Measurements from ENCODE around the gene NKIRAS1.

NKIRAS1 gene

GRCh38 chr3:23895181-23895580 lies 21.6 kb downstream of the NKIRAS1 start:
- DNase-seq, result no peak
- Histone ChIP-seq H3K9me3 (ENCODE audit: control insufficient read depth, low read length) (peaks cover 4% of the 10 kb centered on the region), H2BK12ac (ENCODE audit: low read length in 2 of 2) (no peak overlapping the region), H3K4ac (ENCODE audit: low read depth in 1 of 2, low read length in 2 of 2) (no peak overlapping the region), H4K91ac (ENCODE audit: low read length) (no peak overlapping the region), H3K4me3 (ENCODE audit: insufficient read depth in 1 of 2, low read depth in 1 of 2, low read length in 2 of 2) (no peak overlapping the region), H3K27ac (ENCODE audit: low read length, poor library complexity, severe bottlenecking) (no peak overlapping the region), H3K4me2 (ENCODE audit: low read length, poor library complexity, severe bottlenecking) (no peak overlapping the region), H3K27me3 (ENCODE audit: control insufficient read depth in 1 of 2, insufficient read depth in 1 of 2, low read length in 2 of 2) (no peaks in the 10 kb centered on the region), H3K79me1 (replicated peaks; ENCODE audit: low read length, poor library complexity, severe bottlenecking) (peaks cover 21% of the 10 kb centered on the region), H2AFZ (ENCODE audit: low read depth, low read length) (no peak overlapping the region), H2BK120ac (ENCODE audit: low read depth, low read length) (no peak overlapping the region), H4K8ac (ENCODE audit: low read length) (no peak overlapping the region), H2BK15ac (ENCODE audit: low read depth, poor library complexity, severe bottlenecking) (no peak overlapping the region), H3K14ac (ENCODE audit: low read length in 2 of 2) (no peak overlapping the region), H3K36me3 (ENCODE audit: control insufficient read depth in 1 of 2, insufficient read depth in 2 of 2, low read depth in 1 of 2, low read length in 2 of 2) (peaks cover 15 to 86% of the 10 kb centered on the region in 2 experiments), H3K23ac (ENCODE audit: low read length in 2 of 2) (no peak overlapping the region), H3K4me1 (ENCODE audit: control insufficient read depth, insufficient read depth, low read depth, low read length) (no peaks in the 10 kb centered on the region), H2AK5ac (ENCODE audit: low read length, severe bottlenecking) (no peak overlapping the region), H2BK5ac (ENCODE audit: low read depth, low read length, poor library complexity, severe bottlenecking) (no peak overlapping the region), H3K9ac (ENCODE audit: low read length) (no peak overlapping the region), H3K18ac (ENCODE audit: low read depth in 1 of 2, low read length in 2 of 2) (no peak overlapping the region)
- 95% methylated on average over 4 of the region's 4 CpGs for WGBS

DNA sequence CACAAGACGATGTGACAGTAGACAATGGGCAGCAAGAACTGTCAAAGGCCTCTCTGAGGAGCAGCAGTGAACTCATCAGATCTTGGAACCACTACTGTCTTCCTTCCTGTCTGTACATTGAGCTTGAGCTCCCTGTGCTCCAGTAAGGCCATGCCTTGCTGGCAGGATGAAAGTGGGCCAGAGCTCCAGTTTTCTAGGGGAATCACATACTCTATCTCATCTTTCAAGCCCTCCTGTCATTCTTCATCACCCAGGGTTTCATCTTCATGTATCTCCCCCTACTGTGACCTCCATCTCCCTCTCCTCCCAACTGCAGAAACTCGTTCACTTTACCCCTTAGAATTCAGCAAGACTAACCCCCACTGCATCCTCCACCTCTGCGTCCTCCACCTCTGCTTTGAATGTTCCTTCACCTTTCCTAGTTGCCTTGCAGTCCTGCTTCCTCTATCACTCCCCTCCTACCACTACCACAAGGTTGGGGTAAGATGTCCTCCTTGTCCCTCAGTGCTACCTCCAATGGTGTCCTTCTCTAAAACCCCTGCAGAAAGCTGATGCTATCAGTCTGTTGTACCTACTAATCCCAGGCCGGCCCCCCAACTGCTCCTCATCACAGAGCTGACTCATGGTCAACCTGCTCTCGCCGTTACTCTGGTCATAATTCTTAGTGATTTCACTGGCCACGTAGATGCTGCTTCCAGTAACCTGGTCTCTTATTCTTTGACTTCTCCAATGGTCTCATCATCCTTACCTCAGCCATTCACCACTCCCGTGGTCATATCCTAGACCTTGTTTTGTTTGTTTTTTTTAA lies 22.3 kb downstream of the NKIRAS1 start:
- Histone ChIP-seq H3K27ac (ENCODE audit: low read length, poor library complexity, severe bottlenecking) (no peak overlapping the region), H3K4me1 (ENCODE audit: control insufficient read depth, insufficient read depth, low read depth, low read length) (no peaks in the 10 kb centered on the region), H3K9me3 (ENCODE audit: control insufficient read depth, low read length) (peaks cover 4% of the 10 kb centered on the region), H2BK5ac (ENCODE audit: low read depth, low read length, poor library complexity, severe bottlenecking) (no peak overlapping the region), H3K4me3 (ENCODE audit: insufficient read depth in 1 of 2, low read depth in 1 of 2, low read length in 2 of 2) (no peak overlapping the region), H2BK15ac (ENCODE audit: low read depth, poor library complexity, severe bottlenecking) (no peak overlapping the region), H3K36me3 (ENCODE audit: control insufficient read depth in 1 of 2, insufficient read depth in 2 of 2, low read depth in 1 of 2, low read length in 2 of 2) (peaks cover 12 to 84% of the 10 kb centered on the region in 2 experiments), H4K8ac (ENCODE audit: low read length) (no peak overlapping the region), H3K18ac (ENCODE audit: low read depth in 1 of 2, low read length in 2 of 2) (no peak overlapping the region), H3K79me1 (replicated peaks; ENCODE audit: low read length, poor library complexity, severe bottlenecking) (peaks cover 23% of the 10 kb centered on the region), H3K9ac (ENCODE audit: low read length) (no peak overlapping the region), H2AFZ (ENCODE audit: low read depth, low read length) (no peak overlapping the region), H3K4ac (ENCODE audit: low read depth in 1 of 2, low read length in 2 of 2) (no peak overlapping the region), H4K91ac (ENCODE audit: low read length) (no peak overlapping the region), H2BK12ac (ENCODE audit: low read length in 2 of 2) (no peak overlapping the region), H3K23ac (ENCODE audit: low read length in 2 of 2) (no peak overlapping the region), H3K4me2 (ENCODE audit: low read length, poor library complexity, severe bottlenecking) (no peak overlapping the region), H3K27me3 (ENCODE audit: control insufficient read depth in 1 of 2, insufficient read depth in 1 of 2, low read length in 2 of 2) (no peaks in the 10 kb centered on the region), H3K14ac (ENCODE audit: low read length in 2 of 2) (no peak overlapping the region), H2BK120ac (ENCODE audit: low read depth, low read length) (no peak overlapping the region), H2AK5ac (ENCODE audit: low read length, severe bottlenecking) (no peak overlapping the region)
- no peak for DNase-seq
- WGBS, result 88% methylated on average over 8 of the region's 8 CpGs

DNA sequence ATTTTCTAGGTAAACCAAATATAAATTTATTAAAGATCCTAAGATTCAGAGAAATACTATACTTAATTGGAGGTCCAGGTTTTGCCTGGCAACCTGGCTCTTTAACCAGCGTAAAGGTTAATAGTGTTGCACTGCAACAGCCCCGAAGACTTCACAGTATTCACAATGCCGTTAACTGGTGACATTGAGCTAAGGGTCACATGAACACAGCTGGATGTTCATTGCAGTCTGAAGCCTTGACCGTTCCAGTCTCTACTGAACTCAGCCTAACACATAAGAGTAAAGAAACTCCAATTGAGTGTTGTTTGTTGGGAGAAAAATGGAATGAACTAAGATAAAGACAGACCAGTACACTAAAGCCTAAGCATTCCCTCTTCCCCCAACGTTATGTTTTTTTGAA lies 26.8 kb downstream of the NKIRAS1 start:
- no peak overlapping the region for H3K4ac ChIP-seq (ENCODE audit: low read depth in 1 of 2, low read length in 2 of 2)
- no peak overlapping the region for H3K27ac ChIP-seq (ENCODE audit: low read length, poor library complexity, severe bottlenecking)
- no peak overlapping the region for H4K8ac ChIP-seq (ENCODE audit: low read length)
- H3K27me3 ChIP-seq (ENCODE audit: control insufficient read depth in 1 of 2, insufficient read depth in 1 of 2, low read length in 2 of 2), result no peaks in the 10 kb centered on the region
- no peak overlapping the region for H3K4me3 ChIP-seq (ENCODE audit: insufficient read depth in 1 of 2, low read depth in 1 of 2, low read length in 2 of 2)
- WGBS, result 91% methylated on average over 3 of the region's 5 CpGs
- no peak overlapping the region for H3K14ac ChIP-seq (ENCODE audit: low read length in 2 of 2)
- H3K9me3 ChIP-seq (ENCODE audit: control insufficient read depth, low read length), result no peaks in the 10 kb centered on the region
- H3K9ac ChIP-seq (ENCODE audit: low read length), result no peak overlapping the region
- H4K91ac ChIP-seq (ENCODE audit: low read length), result no peak overlapping the region
- H2AFZ ChIP-seq (ENCODE audit: low read depth, low read length), result no peak overlapping the region
- DNase-seq, result no peak
- H3K4me2 ChIP-seq (ENCODE audit: low read length, poor library complexity, severe bottlenecking), result no peak overlapping the region
- H2AK5ac ChIP-seq (ENCODE audit: low read length, severe bottlenecking), result no peak overlapping the region
- H3K36me3 ChIP-seq (ENCODE audit: control insufficient read depth in 1 of 2, insufficient read depth in 2 of 2, low read depth in 1 of 2, low read length in 2 of 2), result peaks cover 4 to 74% of the 10 kb centered on the region in 2 experiments
- no peak overlapping the region for H2BK5ac ChIP-seq (ENCODE audit: low read depth, low read length, poor library complexity, severe bottlenecking)
- H2BK120ac ChIP-seq (ENCODE audit: low read depth, low read length), result no peak overlapping the region
- H3K18ac ChIP-seq (ENCODE audit: low read depth in 1 of 2, low read length in 2 of 2), result no peak overlapping the region
- no peak overlapping the region for H2BK12ac ChIP-seq (ENCODE audit: low read length in 2 of 2)
- H3K23ac ChIP-seq (ENCODE audit: low read length in 2 of 2), result no peak overlapping the region
- no peak overlapping the region for H2BK15ac ChIP-seq (ENCODE audit: low read depth, poor library complexity, severe bottlenecking)
- H3K79me1 ChIP-seq (replicated peaks; ENCODE audit: low read length, poor library complexity, severe bottlenecking), result peaks cover 28% of the 10 kb centered on the region
- no peaks in the 10 kb centered on the region for H3K4me1 ChIP-seq (ENCODE audit: control insufficient read depth, insufficient read depth, low read depth, low read length)

DNA sequence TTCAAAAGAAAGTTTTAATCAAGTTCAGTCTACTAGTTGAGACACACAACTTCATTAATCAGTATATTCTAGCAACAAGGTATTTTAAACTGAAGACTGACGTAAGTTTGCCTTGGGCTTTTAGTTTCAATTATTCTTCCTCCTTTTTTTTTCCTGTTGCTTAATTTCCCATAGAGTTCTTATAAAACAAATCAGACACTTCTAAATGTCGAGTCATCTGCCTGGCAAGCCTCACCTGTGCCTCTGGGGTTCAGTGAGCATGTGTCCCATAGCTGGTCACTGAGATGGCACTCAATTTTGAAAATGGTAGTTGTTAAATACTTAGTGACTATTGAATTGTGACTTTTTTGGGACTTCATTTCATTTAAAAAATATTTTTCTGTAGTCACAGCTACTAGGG lies 27.4 kb downstream of the NKIRAS1 start:
- Histone ChIP-seq H3K4ac (ENCODE audit: low read depth in 1 of 2, low read length in 2 of 2) (no peak overlapping the region), H2AFZ (ENCODE audit: low read depth, low read length) (no peak overlapping the region), H2AK5ac (ENCODE audit: low read length, severe bottlenecking) (no peak overlapping the region), H3K14ac (ENCODE audit: low read length in 2 of 2) (no peak overlapping the region), H3K79me1 (replicated peaks; ENCODE audit: low read length, poor library complexity, severe bottlenecking) (peaks cover 30% of the 10 kb centered on the region), H2BK120ac (ENCODE audit: low read depth, low read length) (no peak overlapping the region), H2BK15ac (ENCODE audit: low read depth, poor library complexity, severe bottlenecking) (no peak overlapping the region), H3K27ac (ENCODE audit: low read length, poor library complexity, severe bottlenecking) (no peak overlapping the region), H4K91ac (ENCODE audit: low read length) (no peak overlapping the region), H3K9ac (ENCODE audit: low read length) (peak overlapping the region; percentile 17), H3K4me2 (ENCODE audit: low read length, poor library complexity, severe bottlenecking) (no peak overlapping the region), H3K4me1 (ENCODE audit: control insufficient read depth, insufficient read depth, low read depth, low read length) (no peaks in the 10 kb centered on the region), H3K9me3 (ENCODE audit: control insufficient read depth, low read length) (no peaks in the 10 kb centered on the region), H4K8ac (ENCODE audit: low read length) (no peak overlapping the region), H3K36me3 (ENCODE audit: control insufficient read depth in 1 of 2, insufficient read depth in 2 of 2, low read depth in 1 of 2, low read length in 2 of 2) (peaks cover 3 to 69% of the 10 kb centered on the region in 2 experiments), H3K18ac (ENCODE audit: low read depth in 1 of 2, low read length in 2 of 2) (no peak overlapping the region), H2BK5ac (ENCODE audit: low read depth, low read length, poor library complexity, severe bottlenecking) (no peak overlapping the region), H3K4me3 (ENCODE audit: insufficient read depth in 1 of 2, low read depth in 1 of 2, low read length in 2 of 2) (no peak overlapping the region), H3K23ac (ENCODE audit: low read length in 2 of 2) (no peak overlapping the region), H2BK12ac (ENCODE audit: low read length in 2 of 2) (no peak overlapping the region), H3K27me3 (ENCODE audit: control insufficient read depth in 1 of 2, insufficient read depth in 1 of 2, low read length in 2 of 2) (no peaks in the 10 kb centered on the region)
- 100% methylated on average over 2 of the region's 2 CpGs for WGBS
- DNase-seq, result no peak

Data from mesenchymal stem cell (in vitro differentiated cells and primary cell).